GM12892 (cell line): ENCODE data around the gene CCR9.

Experiments used
- POLR2A ChIP-seq: IDR thresholded peaks from 2 replicates; pipeline ENCODE4 v1.6.1; 2011; ENCODE audit warnings: low read depth, low read length, control low read depth
- TAF1 ChIP-seq: IDR thresholded peaks from 2 replicates; pipeline ENCODE4 v1.6.1; 2011; ENCODE audit warnings: low read depth, mild to moderate bottlenecking, control low read depth, low read length, borderline replicate concordance

GRCh38 chr3:45868213-45868612 is 18.1 kb upstream of the CCR9 start:
- TF ChIP-seq POLR2A, result no peak
- TF ChIP-seq TAF1, result no peak
